GM21526 (cell line): ENCODE results near the gene AJM1.
"Not testable (repeated sequence)": the region's sequence is repeated elsewhere in the genome, so short reads cannot be mapped to it uniquely, and the experiment has no call there.

ENCODE experiments used
- ATAC-seq: cut with Tn5 transposase; IDR thresholded peaks from one replicate; pipeline ENCODE4 v1.9.1; 2021; ENCODE audit warnings: moderate library complexity; ENCODE audit not compliant: unreplicated experiment, low FRiP score

Gene AJM1

GRCh38 chr9:136865768-136866103, 23.5 kb downstream of the AJM1 start:
- ATAC-seq = no peak

GRCh38 chr9:136866898-136867421, 24.7 kb downstream of the AJM1 start:
- ATAC-seq = not testable (repeated sequence)

- ATAC-seq = no peak
Observed at GRCh38 chr9:136867480-136867879, 25.2 kb downstream of the AJM1 start.

- ATAC-seq = no peak
Observed at GRCh38 chr9:136867917-136868316, 25.6 kb downstream of the AJM1 start.

GRCh38 chr9:136868644-136869043, 26.4 kb downstream of the AJM1 start:
- ATAC-seq = no peak

- ATAC-seq = not testable (repeated sequence)
Observed at GRCh38 chr9:136869611-136870010, 27.3 kb downstream of the AJM1 start.

- ATAC-seq = no peak
Observed at GRCh38 chr9:136875155-136875554, 32.9 kb downstream of the AJM1 start.

GRCh38 chr9:136876476-136876875, 34.2 kb downstream of the AJM1 start:
- no peak for ATAC-seq

- no peak for ATAC-seq
Observed at GRCh38 chr9:136880651-136881050, 38.4 kb downstream of the AJM1 start.

GRCh38 chr9:136881691-136882108, 39.4 kb downstream of the AJM1 start:
- ATAC-seq = peak; percentile 25

- peak; percentile 28 for ATAC-seq
Observed at GRCh38 chr9:136882109-136882946, 40.0 kb downstream of the AJM1 start.

GRCh38 chr9:136882947-136883283, 40.6 kb downstream of the AJM1 start:
- ATAC-seq = not testable (repeated sequence)

GRCh38 chr9:136883670-136884069, 41.4 kb downstream of the AJM1 start:
- not testable (repeated sequence) for ATAC-seq

- peak; percentile 80 for ATAC-seq
Observed at GRCh38 chr9:136885950-136886578, 43.8 kb downstream of the AJM1 start, which contains the start of gene TRAF2. TSS of gene TRAF2 (plus strand) at chr9:136886516. CDS start at chr9:136898741, 12,225 bp downstream.

GRCh38 chr9:136886610-136887597, 44.6 kb downstream of the AJM1 start:
- ATAC-seq = peak; percentile 20

GRCh38 chr9:136888454-136888853, 46.2 kb downstream of the AJM1 start:
- no peak for ATAC-seq

GRCh38 chr9:136889858-136890257, 47.6 kb downstream of the AJM1 start:
- no peak for ATAC-seq

- ATAC-seq = no peak
Observed at GRCh38 chr9:136890661-136891060, 48.4 kb downstream of the AJM1 start.
